Skeletal muscle tissue (tissue), 4 donors: ENCODE measurements around the gene ZNF845. TPM values are rescaled to one million over a fixed set of nuclear protein-coding genes. Genes with fewer than 3 reads are reported as not detected.
"Not testable (repeated sequence)": the region's sequence is repeated elsewhere in the genome, so short reads cannot be mapped to it uniquely, and the experiment has no call there.

ENCODE experiments used
- H3K27ac ChIP-seq: one replicate; pipeline ENCODE4 v1.7.0; 2013; ENCODE audit warnings: mild to moderate bottlenecking, low read depth, low read length, inconsistent platforms
- H3K27me3 ChIP-seq, 3 donors: one replicate each; pipeline ENCODE4 v1.7.0; 2013; ENCODE audit warnings: low read length in 3 of 3; ENCODE audit not compliant: control insufficient read depth in 3 of 3, insufficient read depth in 3 of 3
- H3K36me3 ChIP-seq, 3 donors: one replicate each; pipeline ENCODE4 v1.7.0; 2013; ENCODE audit warnings: low read length in 3 of 3; ENCODE audit not compliant: control insufficient read depth in 3 of 3, insufficient read depth in 3 of 3
- H3K4me1 ChIP-seq, 3 donors: one replicate each; pipeline ENCODE4 v1.7.0; 2013; ENCODE audit warnings: low read length in 3 of 3, mild to moderate bottlenecking in 3 of 3; ENCODE audit not compliant: control insufficient read depth in 3 of 3, insufficient read depth in 3 of 3
- H3K4me3 ChIP-seq, 3 donors: one replicate each; pipeline ENCODE4 v1.7.0; 2013; ENCODE audit warnings: low read length in 3 of 3
- H3K9ac ChIP-seq, 3 donors: one replicate each; pipeline ENCODE4 v1.7.0; 2013; ENCODE audit warnings: low read length in 3 of 3, mild to moderate bottlenecking in 3 of 3, moderate library complexity in 2 of 3, low read depth in 1 of 3
- H3K9me3 ChIP-seq, 3 donors: one replicate each; pipeline ENCODE4 v1.7.0; 2013; ENCODE audit warnings: low read length in 3 of 3; ENCODE audit not compliant: control insufficient read depth in 3 of 3
- total RNA-seq: library from RNA; depleted of rRNA; stranded (reverse); fragments of >200 nt; gene quantifications from one replicate; pipeline ENCODE4 v1.2.3, GENCODE V29; 2014
- donor health status: Osteomylitis.

Gene ZNF845
- total RNA-seq, 1 donor from 2014 or later: 3.7 TPM

- H3K36me3 ChIP-seq: peaks cover 8 to 12% (median 11%) of the 10 kb centered on the region in 3 donors
- H3K27me3 ChIP-seq, H3K27ac ChIP-seq, H3K9me3 ChIP-seq: not testable (repeated sequence)
- peak overlapping the region; percentile 82 to 88 (median 85) for H3K4me3 ChIP-seq
- H3K4me1 ChIP-seq: peaks cover 9 to 16% (median 11%) of the 10 kb centered on the region in 3 donors
- H3K9ac ChIP-seq: peak overlapping the region; percentile 77 to 81 (median 81)
Measured at GRCh38 chr19:53395840-53396524, 62.4 kb downstream of the ZNF845 start.

- no peak overlapping the region for H3K9ac ChIP-seq
- H3K27ac ChIP-seq: no peak overlapping the region
- no peak overlapping the region for H3K4me3 ChIP-seq
- H3K9me3 ChIP-seq: no peaks in the 10 kb centered on the region
- H3K4me1 ChIP-seq: peaks cover 9 to 16% (median 11%) of the 10 kb centered on the region in 3 donors
- H3K36me3 ChIP-seq: peaks cover 9 to 12% (median 11%) of the 10 kb centered on the region in 3 donors
- H3K27me3 ChIP-seq: no peaks in the 10 kb centered on the region
Measured at GRCh38 chr19:53396525-53396868, 62.9 kb downstream of the ZNF845 start.

GRCh38 chr19:53397918-53398317, 64.4 kb downstream of the ZNF845 start:
- peaks cover 9 to 16% (median 11%) of the 10 kb centered on the region in 3 donors for H3K4me1 ChIP-seq
- H3K9ac ChIP-seq, H3K9me3 ChIP-seq, H3K27me3 ChIP-seq, H3K4me3 ChIP-seq, H3K27ac ChIP-seq: not testable (repeated sequence)
- peaks cover 14 to 19% (median 19%) of the 10 kb centered on the region in 3 donors for H3K36me3 ChIP-seq

Other genes starting within 250 kb of the ZNF845 start
- 20.9 TPM for gene ZNF160, start 230.3 kb upstream of the ZNF845 start, total RNA-seq
- 3.7 TPM for gene ZNF415, start 200.8 kb upstream of the ZNF845 start, total RNA-seq
- 6.8 TPM for gene ZNF347, start 174.7 kb upstream of the ZNF845 start, total RNA-seq
- 2.1 TPM for gene ZNF665, start 140.4 kb upstream of the ZNF845 start, total RNA-seq
- 18.8 TPM for gene ZNF677, start 78.9 kb upstream of the ZNF845 start, total RNA-seq
- gene VN1R2, start 75.5 kb upstream of the ZNF845 start, total RNA-seq: not detected
- gene VN1R4, start 66.0 kb upstream of the ZNF845 start, total RNA-seq: not detected
- 7.8 TPM for gene ZNF525, start 32.0 kb downstream of the ZNF845 start, total RNA-seq
- gene ZNF765, start 61.4 kb downstream of the ZNF845 start, total RNA-seq: 13.0 TPM
- gene ZNF761, start 98.2 kb downstream of the ZNF845 start, total RNA-seq: 4.2 TPM
- gene ZNF813, start 134.0 kb downstream of the ZNF845 start, total RNA-seq: 3.1 TPM
- gene ZNF331, start 204.4 kb downstream of the ZNF845 start, total RNA-seq: 6.3 TPM